Measurements from ENCODE around the gene RAB3GAP1.

- no peak for TF ChIP-seq CTCF (conservative IDR thresholded peaks at IDR 0.05; ENCODE audit: low read length)
- TF ChIP-seq EZH2phosphoT487 (IDR thresholded peaks at IDR 0.05; ENCODE audit: borderline replicate concordance, low read depth, low read length) = no peak
Measured at GRCh38 chr2:135179689-135180088, 127.6 kb downstream of the RAB3GAP1 start.
